ENCODE measurements around the gene TBRG4.
A peak's percentile ranks its signal among the peaks of the same experiment; 100 is the strongest.

The TBRG4 gene

GRCh38 chr7:45092100-45092930 lies 19.2 kb downstream of the TBRG4 start:
- no peak for FAIRE-seq
- DNase-seq (ENCODE audit: low spot score) = no peak

- DNase-seq (ENCODE audit: low spot score) = peak; percentile 55
- no peak for FAIRE-seq
These were observed 22.1 kb downstream of the TBRG4 start for GRCh38 chr7:45089341-45089891.

- FAIRE-seq = no peak
- DNase-seq (ENCODE audit: low spot score) = no peak
These were observed 22.6 kb downstream of the TBRG4 start, which contains the start of gene NACAD for GRCh38 chr7:45088821-45089340. TSS of gene NACAD (minus strand) at chr7:45088969. CDS start at chr7:45088894, 75 bp downstream.

GRCh38 chr7:45088146-45088701 lies 23.3 kb downstream of the TBRG4 start:
- FAIRE-seq = no peak

GRCh38 chr7:45087301-45088145 lies 24.0 kb downstream of the TBRG4 start:
- FAIRE-seq = no peak

More at GRCh38 chr7:45088146-45088701, 23.3 kb downstream of the TBRG4 start:
- no peak for DNase-seq (ENCODE audit: low spot score)

GRCh38 chr7:45086331-45087065 lies 25.0 kb downstream of the TBRG4 start:
- no peak for FAIRE-seq
- DNase-seq (ENCODE audit: low spot score) = no peak

More at GRCh38 chr7:45087301-45088145, 24.0 kb downstream of the TBRG4 start:
- DNase-seq (ENCODE audit: low spot score) = no peak

- FAIRE-seq (no peak), DNase-seq (ENCODE audit: low spot score) (no peak)
These were observed 25.8 kb downstream of the TBRG4 start for GRCh38 chr7:45085619-45086200.

GRCh38 chr7:45084901-45085618 lies 26.4 kb downstream of the TBRG4 start:
- DNase-seq (ENCODE audit: low spot score) = no peak
- FAIRE-seq = peak; percentile 35

- no peak for DNase-seq (ENCODE audit: low spot score)
- no peak for FAIRE-seq
These were observed 27.2 kb downstream of the TBRG4 start for GRCh38 chr7:45084336-45084735.

GRCh38 chr7:45082831-45083331 lies 28.6 kb downstream of the TBRG4 start:
- DNase-seq (ENCODE audit: low spot score) = no peak

GRCh38 chr7:45082031-45082830 lies 29.3 kb downstream of the TBRG4 start:
- FAIRE-seq (no peak), DNase-seq (ENCODE audit: low spot score) (no peak)

More at GRCh38 chr7:45082831-45083331, 28.6 kb downstream of the TBRG4 start:
- peak; percentile 79 for FAIRE-seq

GRCh38 chr7:45081670-45081974 lies 29.9 kb downstream of the TBRG4 start:
- FAIRE-seq = no peak
- no peak for DNase-seq (ENCODE audit: low spot score)

- no peak for FAIRE-seq
These were observed 30.4 kb downstream of the TBRG4 start for GRCh38 chr7:45080958-45081669.

GRCh38 chr7:45080265-45080957 lies 31.1 kb downstream of the TBRG4 start:
- DNase-seq (ENCODE audit: low spot score) (no peak), FAIRE-seq (no peak)

More at GRCh38 chr7:45080958-45081669, 30.4 kb downstream of the TBRG4 start:
- no peak for DNase-seq (ENCODE audit: low spot score)

GRCh38 chr7:45078125-45078681 lies 33.3 kb downstream of the TBRG4 start:
- DNase-seq (ENCODE audit: low spot score) (no peak), FAIRE-seq (no peak)

- FAIRE-seq = no peak
- DNase-seq (ENCODE audit: low spot score) = no peak
These were observed 33.9 kb downstream of the TBRG4 start for GRCh38 chr7:45077579-45077978.

- no peak for DNase-seq (ENCODE audit: low spot score)
- no peak for FAIRE-seq
These were observed 34.6 kb downstream of the TBRG4 start for GRCh38 chr7:45076946-45077345.
